COLO668 (cell line): ENCODE results near the gene FBH1.

ENCODE experiments used
- DNase-seq: peaks from one replicate; lab custom pipeline; 2025; ENCODE audit not compliant: unreplicated experiment; lab: John Stamatoyannopoulos, UW

The FBH1 gene

DNA sequence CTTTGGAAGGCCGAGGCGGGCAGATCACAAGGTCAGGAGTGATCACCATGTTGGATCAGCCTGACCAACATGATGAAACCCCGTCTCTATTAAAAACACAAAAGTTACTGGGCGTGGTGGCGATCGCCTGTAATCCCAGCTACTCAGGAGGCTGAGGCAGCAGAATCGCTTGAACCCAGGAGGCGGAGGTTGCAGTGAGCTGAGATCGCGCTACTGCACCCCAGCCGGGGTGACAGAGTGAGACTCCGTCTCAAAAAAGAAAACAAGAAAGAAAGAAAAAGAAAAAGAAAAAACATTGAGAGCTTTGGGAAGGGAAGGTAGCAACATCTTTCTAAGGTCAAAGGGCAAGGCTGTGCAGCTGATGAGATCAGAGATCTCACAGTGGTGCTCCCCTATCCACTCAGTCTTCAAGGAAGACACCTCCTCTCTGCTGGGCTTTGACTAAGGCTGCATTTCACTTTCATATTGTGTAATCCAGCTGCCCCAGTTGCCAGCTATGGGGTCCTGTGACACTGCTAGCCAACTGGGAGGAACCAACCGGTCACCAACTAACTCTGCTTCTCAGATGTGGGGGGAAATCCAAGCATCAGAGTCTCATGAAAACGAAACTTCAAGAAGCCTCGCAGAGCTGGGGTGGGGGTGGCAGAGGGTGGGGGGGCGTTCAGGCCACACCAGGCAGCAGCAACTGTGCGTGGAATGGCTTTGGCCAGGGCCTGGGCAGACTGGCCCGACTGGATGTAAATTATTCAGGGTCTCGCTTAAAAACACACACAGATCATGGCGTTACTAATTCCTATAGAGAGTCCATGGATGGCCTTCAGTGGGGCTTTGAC, 85.8 kb downstream of the FBH1 start:
- DNase-seq, result no peak

DNA sequence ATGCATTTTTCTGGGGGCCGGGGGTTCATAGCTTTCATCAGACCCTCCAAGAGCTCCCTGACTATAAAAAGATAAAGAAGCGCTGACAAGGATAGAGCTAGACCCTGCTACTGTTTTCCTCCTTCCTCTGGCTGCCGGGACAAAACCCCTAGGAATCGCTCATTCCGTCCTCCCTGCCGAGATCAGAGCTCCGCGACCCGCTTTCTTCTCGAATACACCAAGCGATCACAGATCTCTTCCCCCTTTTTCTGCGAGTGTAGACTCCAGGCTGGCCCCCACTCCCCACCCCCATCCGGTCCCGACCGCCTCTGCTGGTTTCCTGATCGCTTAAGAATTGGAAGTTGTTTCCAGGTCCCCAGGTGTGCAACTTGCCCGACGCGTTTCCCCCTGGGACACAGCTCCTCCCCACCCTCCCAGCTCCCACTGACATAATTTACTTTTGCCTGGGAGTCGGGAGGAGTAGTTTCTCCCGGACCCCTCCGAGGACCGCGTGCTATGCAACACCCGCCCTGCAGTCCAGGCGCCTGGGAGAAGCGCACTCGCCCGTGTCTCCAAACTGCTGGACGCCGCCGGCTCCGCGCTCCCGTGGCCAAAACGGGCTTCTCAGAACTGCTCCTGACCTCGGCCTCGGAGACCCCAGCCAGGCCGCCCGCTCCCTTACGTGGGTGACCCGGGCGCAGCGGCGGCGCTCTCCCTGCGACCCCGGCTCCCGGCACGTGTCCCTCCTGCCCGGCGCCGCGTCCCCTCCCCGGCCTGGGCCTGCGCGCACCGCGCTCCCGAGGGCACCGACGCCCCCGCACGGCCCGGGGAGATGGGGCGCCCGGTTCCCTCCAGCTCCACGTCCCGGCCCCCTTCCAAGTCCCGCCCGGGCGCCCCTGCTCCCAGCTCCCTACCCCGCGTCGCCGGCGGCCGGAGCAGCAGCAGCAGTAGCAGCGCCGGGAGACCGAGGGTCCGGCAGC, 86.7 kb downstream of the FBH1 start:
- peak; percentile 47 for DNase-seq

- peak; percentile 75 for DNase-seq
Measured at GRCh38 chr10:5977471-5978229, 87.6 kb downstream of the FBH1 start, which contains the start of gene IL15RA. IL15RA (minus strand) TSS chr10:5977543; CDS start chr10:5977492, 51 bp downstream.

- no peak for DNase-seq
Measured at GRCh38 chr10:5978230-5978489, 88.1 kb downstream of the FBH1 start.

GRCh38 chr10:5981529-5981928, 91.5 kb downstream of the FBH1 start:
- no peak for DNase-seq

DNA sequence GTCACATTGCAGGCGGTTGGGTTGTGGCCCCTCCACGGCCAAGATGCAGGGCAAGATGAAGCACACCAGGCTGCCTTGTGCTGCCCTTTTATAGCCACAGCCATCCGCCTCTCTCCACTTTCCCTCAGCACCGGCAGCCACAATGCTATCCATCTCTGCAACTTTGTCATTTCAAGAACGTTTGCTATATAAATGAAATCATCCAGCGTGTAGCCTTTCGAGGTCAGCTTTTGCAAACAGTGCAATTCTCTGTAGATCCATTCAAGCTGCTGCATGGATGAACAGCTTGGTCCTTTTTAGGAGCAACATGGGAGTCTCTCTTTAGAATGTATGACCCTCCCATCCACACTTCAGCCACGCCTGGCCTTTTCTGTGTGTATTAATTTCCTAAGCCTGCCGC, 93.7 kb downstream of the FBH1 start:
- no peak for DNase-seq

DNA sequence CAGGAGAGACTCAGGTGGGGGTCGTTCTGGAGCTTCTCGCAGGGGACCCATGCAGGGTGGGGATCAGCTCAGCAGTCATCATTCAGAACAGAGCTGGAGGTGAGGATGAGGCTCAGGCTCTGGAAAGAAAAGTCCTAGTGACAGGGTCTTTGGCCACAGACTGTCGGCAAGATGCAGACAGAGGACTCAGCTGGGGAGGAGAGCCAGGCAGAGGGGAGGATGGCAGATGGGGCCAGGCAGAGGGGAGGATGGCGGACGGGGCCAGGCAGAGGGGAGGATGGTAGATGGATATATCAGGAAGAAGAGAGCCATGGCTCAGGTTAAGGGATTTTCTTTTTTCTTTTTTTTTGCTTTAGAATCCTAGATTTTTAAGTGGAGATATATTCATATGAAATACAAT, 95.0 kb downstream of the FBH1 start:
- DNase-seq, result no peak
